Measurements from ENCODE around the gene MYL11. TPM values are rescaled to one million over a fixed set of nuclear protein-coding genes. Genes with fewer than 3 reads are reported as not detected.
A peak's percentile ranks its signal among the peaks of the same experiment; 100 is the strongest.

Gene MYL11
- total and polyA plus RNA-seq, 12 donors, result 0.41 to 3.7 TPM; not detected in 10

GRCh38 chr16:30407804-30408534 lies 33.4 kb downstream of the MYL11 start:
- H3K36me3 ChIP-seq, result peaks cover 0 to 30% (median 0%) of the 10 kb centered on the region in 9 donors
- H3K27me3 ChIP-seq, result no peaks in the 10 kb centered on the region
- DNase-seq, result no peak
- intact Hi-C loops (cut with DNase I), result loop anchor here in 6 of 10 donors (2.0 to 10.0 kb wide), 7 partner anchors 41 to 333 kb away; partner anchors contain the start of genes YPEL3 (in 5 of the 6), TBX6 (in 3 of the 6), CD2BP2 (in 1 of the 6) and MAPK3 (in 1 of the 6)
- ATAC-seq, result peak; percentile 9 to 63 (median 20)
- TF ChIP-seq CTCF (IDR thresholded peaks at IDR 0.05), result no peak
- H3K4me3 ChIP-seq, result peak overlapping the region; percentile 36 to 88 (median 76)
- H3K4me1 ChIP-seq, result peaks cover 7 to 39% (median 26%) of the 10 kb centered on the region in 9 donors
- peak overlapping the region; percentile 57 to 93 (median 84) for H3K27ac ChIP-seq
- H3K9me3 ChIP-seq, result no peaks in the 10 kb centered on the region
- WGBS, 2 donors, result 14 to 16% methylated on average over 16 to 17 of the region's 19 CpGs

- Histone ChIP-seq H3K9me3 (no peaks in the 10 kb centered on the region), H3K4me3 (peak overlapping the region in 2 of 10 donors; percentile 1 to 16), H3K27ac (peak overlapping the region in 8 of 10 donors; percentile 3 to 84 (median 36)), H3K36me3 (peaks cover 0 to 45% (median 0%) of the 10 kb centered on the region in 9 donors), H3K27me3 (no peaks in the 10 kb centered on the region), H3K4me1 (peaks cover 7 to 39% (median 26%) of the 10 kb centered on the region in 9 donors)
- ATAC-seq (peak; percentile 63 to 90 (median 78)), DNase-seq (peak; percentile 92 to 93)
- peak; percentile 92 to 98 (median 96) for TF ChIP-seq CTCF (IDR thresholded peaks at IDR 0.05)
- intact Hi-C loops (cut with DNase I), result loop anchor here in 7 of 10 donors (5.0 to 10.0 kb wide), 8 partner anchors 42 to 345 kb away; partner anchors contain the start of genes YPEL3 (in 4 of the 7), TBX6 (in 3 of the 7), CD2BP2 (in 2 of the 7) and ALDOA (in 1 of the 7)
- WGBS, 2 donors, result 42 to 48% methylated on average over 15 of the region's 15 CpGs
Observed at GRCh38 chr16:30409125-30410060, 34.8 kb downstream of the MYL11 start.

GRCh38 chr16:30413112-30413806 lies 38.7 kb downstream of the MYL11 start:
- WGBS, 2 donors, result 87 to 89% methylated on average over 6 of the region's 6 CpGs
- H3K27ac ChIP-seq, result peak overlapping the region in 3 of 10 donors; percentile 1 to 50 (median 32)
- DNase-seq (no peak), ATAC-seq (no peak)
- H3K27me3 ChIP-seq, result no peaks in the 10 kb centered on the region
- no peak for TF ChIP-seq CTCF (IDR thresholded peaks at IDR 0.05)
- intact Hi-C loops (cut with DNase I), result loop anchor here in 3 of 10 donors (10.0 kb wide), 3 partner anchors 58 to 348 kb away; partner anchors contain the start of genes ALDOA (in 1 of the 3), CD2BP2 (in 1 of the 3) and ZNF689 (in 1 of the 3)
- no peaks in the 10 kb centered on the region for H3K9me3 ChIP-seq
- no peak overlapping the region for H3K4me3 ChIP-seq
- H3K36me3 ChIP-seq, result peaks cover 0 to 47% (median 0%) of the 10 kb centered on the region in 9 donors
- H3K4me1 ChIP-seq, result peaks cover 7 to 33% (median 18%) of the 10 kb centered on the region in 9 donors
